ENCODE results near the gene TESK2. TPM values are rescaled to one million over a fixed set of nuclear protein-coding genes. Genes with fewer than 3 reads are reported as not detected.

The TESK2 gene
- total RNA-seq (2022; extraction: Qiagen RNA extraction): 0.11 to 0.24 TPM (median 0.17 TPM) in 5 replicates

DNA sequence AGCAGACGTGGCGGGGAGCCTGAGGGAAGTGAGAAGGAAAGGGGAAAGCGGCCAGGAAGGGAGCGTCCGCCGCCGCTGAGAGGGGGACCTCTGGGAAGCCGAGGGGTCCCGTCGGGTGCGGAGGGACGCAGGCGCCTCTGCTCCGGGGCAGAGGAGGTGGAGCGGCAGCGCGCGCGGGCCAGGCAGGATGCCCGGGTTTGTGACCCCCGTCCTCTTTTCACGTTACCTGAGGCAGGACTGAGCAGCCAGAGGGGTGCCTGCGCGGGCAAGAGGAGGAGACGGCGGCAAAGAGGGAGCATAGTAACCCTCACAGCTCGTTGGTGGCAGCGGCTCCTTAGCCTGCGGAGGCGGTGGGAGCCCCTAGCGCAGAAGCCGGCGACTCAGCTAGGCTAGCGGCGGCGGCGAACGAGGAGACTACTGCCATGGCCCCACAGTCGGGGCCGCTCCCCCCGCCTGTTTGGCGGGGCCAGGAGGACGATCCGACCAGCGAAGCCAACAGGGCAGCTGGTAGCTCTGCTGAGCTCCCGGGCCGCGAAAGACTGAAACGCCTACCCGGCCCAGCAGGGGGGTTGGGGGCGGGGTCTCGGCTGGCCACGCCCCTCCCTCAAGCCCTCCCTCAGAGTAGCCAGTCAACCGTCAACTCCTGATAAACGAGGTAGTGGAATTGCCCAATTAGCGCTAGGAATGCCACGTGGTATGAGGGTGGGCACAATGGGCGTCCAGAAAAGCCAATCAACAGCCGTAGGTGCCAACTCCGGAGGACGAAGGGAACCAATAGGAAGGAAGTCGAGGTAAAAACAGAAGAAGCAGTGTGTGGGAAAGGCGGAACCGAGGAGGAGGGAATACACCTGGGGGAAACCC lies at the start of gene TESK2:
TSS of gene TESK2 (minus strand) at position 538 of the 861 bp plus-strand sequence. CDS start 33,378 bp downstream, outside the sequence.

GRCh38 chr1:45521413-45522323 lies 30.7 kb upstream of the TESK2 start, which contains the start of gene PRDX1:
PRDX1 (minus strand) TSS chr1:45521884; CDS start chr1:45519043, 2,841 bp downstream.

DNA sequence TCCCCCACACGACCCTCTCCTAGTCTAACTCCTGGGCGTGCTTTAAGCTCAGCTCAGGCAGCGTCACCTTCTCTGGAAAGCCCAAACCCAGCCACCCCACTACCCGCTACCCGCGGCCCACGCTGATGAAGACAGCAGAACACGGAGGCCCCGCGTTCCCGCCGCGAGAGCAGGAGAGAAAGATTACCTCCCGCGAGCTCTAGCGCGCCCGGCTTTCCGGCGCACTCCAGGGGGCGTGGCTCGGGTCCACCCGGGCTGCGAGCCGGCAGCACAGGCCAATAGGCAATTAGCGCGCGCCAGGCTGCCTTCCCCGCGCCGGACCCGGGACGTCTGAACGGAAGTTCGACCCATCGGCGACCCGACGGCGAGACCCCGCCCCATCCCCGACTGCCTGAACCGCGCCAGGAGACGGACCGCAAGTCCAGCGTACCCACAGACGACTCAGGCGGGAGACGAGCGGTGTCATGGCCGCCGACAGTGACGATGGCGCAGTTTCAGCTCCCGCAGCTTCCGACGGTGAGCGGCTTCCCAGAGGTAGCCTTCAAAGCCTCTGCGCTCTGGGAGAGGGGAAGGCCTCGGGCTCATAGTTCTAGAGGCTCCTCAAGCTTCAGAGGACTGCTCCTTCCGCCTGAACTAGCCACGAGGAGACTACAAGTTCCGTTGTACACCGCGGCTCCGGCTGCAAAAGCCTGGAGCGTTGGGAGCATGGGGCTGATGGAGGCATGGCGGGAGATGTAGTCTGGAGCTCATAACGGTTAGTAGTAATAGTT lies 151.0 kb downstream of the TESK2 start, which contains the start of the genes MUTYH and TOE1:
TSS of gene MUTYH (minus strand) at position 652 of the 770 bp plus-strand sequence. CDS start 5,935 bp downstream, outside the sequence.
TSS of gene TOE1 (plus strand) at position 382 of the 770 bp plus-strand sequence. CDS start at position 465, 83 bp downstream.

DNA sequence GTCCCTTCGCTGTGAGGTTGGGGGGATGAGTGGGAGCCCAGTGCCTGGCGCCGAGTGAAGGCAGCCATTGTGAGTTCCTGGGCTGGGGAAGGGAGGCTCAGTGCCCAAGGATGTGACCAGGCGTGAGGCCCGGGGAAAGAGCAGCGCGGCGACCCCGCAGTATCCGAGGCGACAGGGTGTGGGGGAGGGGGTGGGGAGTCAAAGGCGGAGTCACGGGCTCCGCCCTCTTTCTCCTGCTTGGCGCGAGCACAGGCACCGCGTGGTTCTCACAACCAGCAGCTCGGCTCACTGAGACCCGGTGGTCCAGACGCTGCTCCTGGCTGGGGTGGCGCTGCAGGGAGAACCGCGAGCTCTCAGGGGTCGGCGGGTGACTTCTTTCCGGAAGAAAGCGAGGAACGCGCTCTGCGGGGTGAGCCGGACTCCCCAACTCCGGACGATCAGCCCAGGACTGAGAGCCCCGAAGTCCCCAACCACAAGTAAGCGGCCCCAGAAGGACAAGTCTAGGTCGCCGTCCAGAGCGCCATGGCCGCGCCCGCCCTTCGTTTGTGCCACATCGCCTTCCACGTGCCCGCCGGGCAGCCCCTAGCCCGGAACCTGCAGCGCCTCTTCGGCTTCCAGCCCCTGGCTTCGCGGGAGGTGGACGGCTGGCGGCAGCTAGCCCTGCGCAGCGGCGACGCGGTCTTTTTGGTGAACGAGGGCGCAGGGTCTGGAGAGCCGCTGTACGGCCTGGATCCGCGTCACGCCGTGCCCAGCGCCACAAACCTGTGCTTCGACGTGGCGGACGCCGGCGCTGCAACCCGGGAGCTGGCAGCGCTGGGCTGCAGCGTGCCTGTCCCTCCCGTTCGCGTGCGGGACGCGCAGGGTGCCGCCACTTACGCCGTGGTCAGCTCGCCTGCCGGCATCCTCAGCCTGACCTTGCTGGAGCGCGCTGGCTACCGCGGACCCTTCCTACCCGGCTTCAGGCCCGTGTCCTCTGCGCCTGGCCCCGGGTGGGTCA lies 164.0 kb downstream of the TESK2 start, which contains the start of gene HPDL:
TSS of gene HPDL (plus strand) at position 269 of the 997 bp plus-strand sequence. CDS start at position 523, 254 bp downstream.

Other genes starting within 250 kb of the TESK2 start
- 2.6 to 4.5 TPM (median 3.6 TPM) in 5 replicates for gene HPDL, start 164.3 kb downstream of the TESK2 start, total RNA-seq (2022; extraction: Qiagen RNA extraction)
- 11.0 to 13.1 TPM (median 12.6 TPM) in 5 replicates for gene TOE1, start 151.0 kb downstream of the TESK2 start, total RNA-seq (2022; extraction: Qiagen RNA extraction)
- 6.0 to 9.9 TPM (median 9.0 TPM) in 5 replicates for gene MUTYH, start 150.7 kb downstream of the TESK2 start, total RNA-seq (2022; extraction: Qiagen RNA extraction)
- 1.3 to 2.2 TPM (median 1.7 TPM) in 5 replicates for gene CCDC163, start 8.9 kb upstream of the TESK2 start, total RNA-seq (2022; extraction: Qiagen RNA extraction)
- gene MMACHC, start 9.1 kb upstream of the TESK2 start, total RNA-seq (2022; extraction: Qiagen RNA extraction): 1.8 to 2.1 TPM (median 1.9 TPM) in 5 replicates
- gene PRDX1, start 30.7 kb upstream of the TESK2 start, total RNA-seq (2022; extraction: Qiagen RNA extraction): 1,960 to 2,273 TPM (median 1,986 TPM) in 5 replicates
- 69.1 to 77.1 TPM (median 75.8 TPM) in 5 replicates for gene AKR1A1, start 59.7 kb upstream of the TESK2 start, total RNA-seq (2022; extraction: Qiagen RNA extraction)
- 103 to 152 TPM (median 120 TPM) in 5 replicates for gene NASP, start 92.9 kb upstream of the TESK2 start, total RNA-seq (2022; extraction: Qiagen RNA extraction)
- gene CCDC17, start 132.9 kb upstream of the TESK2 start, total RNA-seq (2022; extraction: Qiagen RNA extraction): 0.14 to 0.36 TPM (median 0.28 TPM) in 5 replicates
- gene GPBP1L1, start 195.4 kb upstream of the TESK2 start, total RNA-seq (2022; extraction: Qiagen RNA extraction): 31.7 to 44.7 TPM (median 33.6 TPM) in 5 replicates
- 16.2 to 22.8 TPM (median 19.7 TPM) in 5 replicates for gene TMEM69, start 197.0 kb upstream of the TESK2 start, total RNA-seq (2022; extraction: Qiagen RNA extraction)